WI38 (cell line): Measurements from ENCODE around the gene VPREB1.

Experiments used
- H3K4me3 ChIP-seq: 2 replicates; pipeline ENCODE4 v1.5.1; 2011; ENCODE audit warnings: low read depth, mild to moderate bottlenecking, control low read depth, low read length
- CTCF ChIP-seq: IDR thresholded peaks from 2 replicates; pipeline ENCODE4 v1.5.1; 2012; ENCODE audit warnings: low read depth, mild to moderate bottlenecking, control low read depth, low read length

VPREB1 gene

DNA sequence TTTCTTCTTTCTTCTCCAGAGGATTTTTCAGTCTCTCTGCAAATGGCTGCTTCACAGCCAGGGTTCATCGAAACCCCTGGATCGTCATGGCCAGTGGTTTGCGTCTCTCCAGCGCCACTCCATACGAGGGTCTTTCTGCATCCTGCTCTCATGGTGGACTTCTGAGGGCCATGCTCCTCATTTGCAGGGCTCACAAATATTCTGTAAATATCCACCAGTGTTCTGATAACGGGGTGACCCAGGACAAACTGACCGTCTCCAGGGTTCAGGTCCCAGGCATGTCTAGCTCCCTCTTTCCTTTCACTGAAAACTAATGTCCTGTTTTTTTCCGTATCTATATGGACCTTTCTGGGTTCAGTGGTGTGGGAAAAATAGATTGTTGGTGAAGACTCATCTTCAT, 15.7 kb upstream of the VPREB1 start:
- no peak overlapping the region for H3K4me3 ChIP-seq
- no peak for TF ChIP-seq CTCF

GRCh38 chr22:22229683-22230420, 14.7 kb upstream of the VPREB1 start:
- no peak for TF ChIP-seq CTCF

DNA sequence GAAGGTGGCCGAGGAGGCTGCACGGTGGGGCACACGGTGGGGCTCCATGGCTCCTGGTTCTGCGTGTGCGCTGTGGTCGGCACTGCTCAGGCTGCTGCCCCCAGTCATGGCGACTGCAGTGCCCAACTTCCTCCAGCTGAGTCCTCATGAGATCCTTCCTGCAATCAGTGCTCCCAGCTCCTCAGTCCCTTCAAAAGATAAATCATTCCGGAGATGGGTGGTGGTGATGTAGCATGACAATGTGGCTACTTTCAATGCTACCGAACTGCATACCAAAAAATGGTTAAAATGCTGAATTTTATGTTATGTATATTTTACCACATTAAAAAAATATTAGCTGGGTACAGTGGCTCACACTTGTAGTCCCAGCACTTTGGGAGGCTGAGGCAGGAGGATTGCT, 14.1 kb upstream of the VPREB1 start:
- no peak for TF ChIP-seq CTCF
- H3K4me3 ChIP-seq: no peak overlapping the region

More at GRCh38 chr22:22229683-22230420, 14.7 kb upstream of the VPREB1 start:
- no peak overlapping the region for H3K4me3 ChIP-seq

DNA sequence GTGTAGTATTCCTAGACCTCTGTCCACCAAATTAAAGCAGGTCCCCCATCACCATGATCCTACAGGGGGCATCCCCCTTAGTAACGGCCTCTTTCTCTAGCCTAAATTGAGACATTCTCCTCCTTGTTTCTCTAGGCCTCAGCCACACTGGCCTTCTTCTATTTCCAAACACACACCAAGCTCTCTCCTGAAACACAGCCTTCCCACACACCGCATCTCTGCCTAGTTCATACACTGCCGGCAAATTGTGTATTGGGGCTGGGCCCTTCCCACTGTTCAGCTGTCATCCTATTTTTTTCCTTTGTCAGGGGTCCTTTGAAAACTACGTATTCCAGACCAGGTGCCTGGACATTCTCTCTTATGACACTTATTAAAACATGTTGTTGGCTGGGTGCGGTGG, 11.5 kb upstream of the VPREB1 start:
- TF ChIP-seq CTCF: no peak

GRCh38 chr22:22235558-22235957, 9.0 kb upstream of the VPREB1 start:
- no peak overlapping the region for H3K4me3 ChIP-seq
- 0 out of 2 replicates have a peak, but pooled peaks have one; percentile 38 for TF ChIP-seq CTCF

More for the DNA sequence above, 11.5 kb upstream of the VPREB1 start:
- no peak overlapping the region for H3K4me3 ChIP-seq

DNA sequence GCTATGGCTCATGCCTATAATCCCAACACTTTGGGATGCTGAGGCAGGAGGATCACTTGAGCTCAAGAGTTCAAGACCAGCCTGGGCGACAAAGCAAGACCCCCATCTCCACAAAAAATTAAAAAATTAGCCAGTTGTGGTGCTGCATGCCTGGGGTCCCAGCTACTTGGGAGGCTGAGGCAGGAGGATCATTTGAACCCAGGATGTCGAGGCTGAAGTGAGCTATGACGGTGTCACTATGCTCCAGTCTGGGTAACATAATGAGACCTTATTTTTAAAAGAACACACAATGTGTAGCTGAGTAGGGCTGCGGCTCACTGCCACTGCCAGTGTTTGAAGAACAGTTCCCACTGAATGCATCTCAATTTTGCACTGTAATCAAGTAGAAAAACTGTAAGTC, 7.1 kb upstream of the VPREB1 start:
- no peak for TF ChIP-seq CTCF
- no peak overlapping the region for H3K4me3 ChIP-seq

DNA sequence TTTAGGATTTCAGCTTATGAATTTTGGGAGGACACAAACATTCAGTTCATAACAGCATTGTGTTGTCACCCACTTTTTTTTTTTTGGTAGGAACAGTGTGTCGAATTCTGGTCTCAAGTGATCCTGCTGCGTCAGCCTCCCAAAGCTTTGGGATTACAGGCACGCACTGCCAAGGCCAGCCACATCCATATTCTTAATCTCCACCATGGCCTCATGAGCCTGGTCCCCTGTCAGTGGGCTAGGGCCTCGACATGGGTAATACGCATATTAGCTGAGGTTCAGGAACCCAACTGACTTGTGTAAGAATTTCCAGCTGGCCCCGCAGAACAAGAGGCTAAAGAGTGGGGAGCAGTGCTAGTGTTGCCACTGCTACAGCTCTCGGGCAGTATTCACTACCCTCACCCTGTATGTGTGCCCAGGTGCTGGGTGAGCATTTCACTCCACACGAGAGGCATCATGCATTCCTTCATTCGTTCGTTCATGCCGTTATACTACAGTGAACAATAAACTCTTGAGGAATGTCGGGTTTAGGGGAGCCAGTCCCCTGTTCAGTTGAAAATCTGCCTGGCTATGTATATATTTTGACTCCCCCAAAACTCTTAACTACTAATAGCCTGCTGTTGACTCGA, 5.2 kb upstream of the VPREB1 start:
- TF ChIP-seq CTCF: no peak
- no peak overlapping the region for H3K4me3 ChIP-seq
